HG03342 (cell line): ENCODE results near the gene MAGEA6.
"Not testable (repeated sequence)": the region's sequence is repeated elsewhere in the genome, so short reads cannot be mapped to it uniquely, and the experiment has no call there.

ENCODE experiments used
- ATAC-seq: cut with Tn5 transposase; IDR thresholded peaks from one replicate; pipeline ENCODE4 v1.9.1; 2021; ENCODE audit warnings: mild to moderate bottlenecking, moderate library complexity; ENCODE audit not compliant: unreplicated experiment

The MAGEA6 gene

GRCh38 chrX:152734143-152734858 is 35.2 kb downstream of the MAGEA6 start:
- ATAC-seq, result not testable (repeated sequence)

DNA sequence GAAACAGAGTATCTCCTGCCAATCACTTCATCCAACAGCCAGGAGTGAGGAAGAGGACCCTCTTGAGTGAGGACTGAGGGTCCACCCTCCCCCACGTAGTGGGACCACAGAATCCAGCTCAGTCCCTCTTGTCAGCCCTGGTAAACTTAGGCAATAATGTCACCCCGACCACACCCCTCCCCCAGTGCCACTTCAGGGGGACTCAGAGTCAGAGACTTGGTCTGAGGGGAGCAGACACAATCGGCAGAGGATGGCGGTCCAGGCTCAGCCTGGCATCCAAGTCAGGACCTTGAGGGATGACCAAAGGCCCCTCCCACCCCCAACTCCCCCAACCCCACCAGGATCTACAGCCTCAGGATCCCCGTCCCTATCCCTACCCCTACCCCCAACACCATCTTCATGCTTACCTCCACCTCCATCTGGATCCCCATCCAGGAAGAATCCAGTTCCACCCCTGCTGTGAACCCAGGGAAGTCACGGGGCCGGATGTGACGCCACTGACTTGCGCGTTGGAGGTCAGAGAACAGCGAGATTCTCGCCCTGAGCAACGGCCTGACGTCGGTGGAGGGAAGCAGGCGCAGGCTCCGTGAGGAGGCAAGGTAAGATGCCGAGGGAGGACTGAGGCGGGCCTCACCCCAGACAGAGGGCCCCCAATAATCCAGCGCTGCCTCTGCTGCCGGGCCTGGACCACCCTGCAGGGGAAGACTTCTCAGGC is 36.1 kb downstream of the MAGEA6 start, which contains the start of the genes CSAG1 and MAGEA12:
Gene CSAG1, minus strand, starts transcription at position 461 of the 715 bp plus-strand sequence. CDS start 1,261 bp downstream, outside the sequence.
Gene MAGEA12, plus strand, starts transcription at position 497 of the 715 bp plus-strand sequence. CDS start 2,405 bp downstream, outside the sequence.
- no peak for ATAC-seq

DNA sequence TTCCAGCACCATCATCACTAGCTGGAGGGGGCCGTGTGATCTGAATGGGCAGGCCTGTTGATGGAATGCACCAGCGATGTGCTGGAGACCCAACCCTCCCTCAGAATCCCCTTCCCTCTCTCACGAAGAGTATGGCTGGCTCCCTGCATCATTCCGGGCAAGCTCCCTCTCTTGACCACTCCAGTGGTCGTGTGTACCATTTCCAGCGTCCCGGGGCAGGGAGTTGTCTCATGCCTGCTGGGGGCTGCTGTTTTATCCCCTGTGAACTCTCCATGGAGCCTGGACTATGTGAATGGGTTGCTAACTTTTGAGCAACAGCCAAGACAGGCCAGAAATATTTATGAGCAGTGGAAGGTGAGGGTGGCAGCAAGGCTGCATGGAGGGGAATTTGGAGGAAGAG is 44.1 kb downstream of the MAGEA6 start:
- no peak for ATAC-seq
